ENCODE data around the gene R3HDM1.
"Not testable (repeated sequence)": the region's sequence is repeated elsewhere in the genome, so short reads cannot be mapped to it uniquely, and the experiment has no call there.

Gene R3HDM1

GRCh38 chr2:135510577-135510976, 20.7 kb upstream of the R3HDM1 start:
- no peak for TF ChIP-seq CTCF (IDR thresholded peaks at IDR 0.05; ENCODE audit: low read length, missing control alignments)
- no peak overlapping the region for H3K4me3 ChIP-seq (replicated peaks; ENCODE audit: low read depth, low read length)
- no peak for DNase-seq (ENCODE audit: low read depth)

GRCh38 chr2:135512099-135512498, 19.2 kb upstream of the R3HDM1 start:
- DNase-seq (ENCODE audit: low read depth), result no peak
- TF ChIP-seq CTCF (IDR thresholded peaks at IDR 0.05; ENCODE audit: low read length, missing control alignments), result no peak
- no peak overlapping the region for H3K4me3 ChIP-seq (replicated peaks; ENCODE audit: low read depth, low read length)

GRCh38 chr2:135525786-135526185, 5.5 kb upstream of the R3HDM1 start:
- no peak for DNase-seq (ENCODE audit: low read depth)

GRCh38 chr2:135528006-135528405, 3.3 kb upstream of the R3HDM1 start:
- no peak overlapping the region for H3K4me3 ChIP-seq (replicated peaks; ENCODE audit: low read depth, low read length)
- no peak for DNase-seq (ENCODE audit: low read depth)
- no peak for TF ChIP-seq CTCF (IDR thresholded peaks at IDR 0.05; ENCODE audit: low read length, missing control alignments)

More at GRCh38 chr2:135525786-135526185, 5.5 kb upstream of the R3HDM1 start:
- H3K4me3 ChIP-seq (replicated peaks; ENCODE audit: low read depth, low read length), result no peak overlapping the region
- TF ChIP-seq CTCF (IDR thresholded peaks at IDR 0.05; ENCODE audit: low read length, missing control alignments), result no peak

- peak within 1 kb of the TSS; percentile 95 for H3K4me3 ChIP-seq (replicated peaks; ENCODE audit: low read depth, low read length)
- DNase-seq (ENCODE audit: low read depth), result peak; percentile 99
- TF ChIP-seq CTCF (IDR thresholded peaks at IDR 0.05; ENCODE audit: low read length, missing control alignments), result no peak
These were observed 712 bp upstream of the R3HDM1 start, which contains the start of gene ZRANB3 for GRCh38 chr2:135530313-135531230. Gene ZRANB3, minus strand, starts transcription at chr2:135531218.

- TF ChIP-seq CTCF (IDR thresholded peaks at IDR 0.05; ENCODE audit: low read length, missing control alignments), result no peak
- DNase-seq (ENCODE audit: low read depth), result peak; percentile 6
These were observed 1.3 kb downstream of the R3HDM1 start for GRCh38 chr2:135532581-135532980.

GRCh38 chr2:135533545-135533944, 2.3 kb downstream of the R3HDM1 start:
- DNase-seq (ENCODE audit: low read depth); H3K4me3 ChIP-seq (replicated peaks; ENCODE audit: low read depth, low read length): not testable (repeated sequence)

More at GRCh38 chr2:135532581-135532980, 1.3 kb downstream of the R3HDM1 start:
- H3K4me3 ChIP-seq (replicated peaks; ENCODE audit: low read depth, low read length), result peak overlapping the region; percentile 95
